HG03135 (cell line): ENCODE measurements around the gene PACRGL.

Experiments
- ATAC-seq: cut with Tn5 transposase; IDR thresholded peaks from one replicate; pipeline ENCODE4 v1.9.1; 2021; ENCODE audit warnings: mild to moderate bottlenecking, moderate library complexity; ENCODE audit not compliant: unreplicated experiment

PACRGL gene

DNA sequence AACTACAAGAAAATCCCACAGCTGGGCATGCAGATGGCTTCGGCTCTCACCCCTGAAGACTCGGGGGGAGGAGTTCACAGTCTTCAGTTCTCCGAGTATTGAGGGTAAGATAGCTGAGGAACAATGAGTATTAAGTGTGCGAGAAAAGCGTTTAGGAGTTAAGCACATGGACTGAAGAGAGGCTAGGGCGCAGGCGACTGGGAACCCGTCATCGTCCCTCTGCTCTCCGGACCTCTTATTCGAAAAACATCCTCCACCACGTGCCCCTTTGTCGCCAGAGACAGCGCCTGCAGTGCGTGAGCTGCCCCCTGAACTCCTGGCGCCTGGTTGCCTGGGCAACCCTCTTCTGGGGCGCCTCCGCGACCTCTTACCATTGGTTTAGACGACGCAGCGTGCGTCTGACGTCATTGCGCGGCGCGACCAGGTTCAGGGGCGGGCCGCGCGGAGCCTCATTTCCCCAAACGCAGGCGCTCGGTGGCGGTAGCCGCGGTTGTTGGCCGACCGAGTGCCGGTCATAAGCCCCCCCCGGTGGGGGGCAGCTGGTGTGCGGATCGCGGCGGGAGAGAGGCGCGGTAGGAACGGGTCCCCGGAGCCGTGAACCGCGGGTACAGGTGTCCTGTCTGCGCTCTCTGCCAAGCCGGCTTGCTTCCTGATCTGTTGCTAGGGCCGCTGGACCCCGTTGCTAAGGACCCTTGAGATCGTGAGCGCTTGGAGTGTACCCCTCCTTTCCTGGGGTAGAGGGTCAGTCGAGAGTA lies at the start of gene PACRGL:
Gene PACRGL (plus strand): TSS at position 452 of the 755 bp plus-strand sequence. CDS start 4,024 bp downstream, outside the sequence.
- ATAC-seq: peak; percentile 100

DNA sequence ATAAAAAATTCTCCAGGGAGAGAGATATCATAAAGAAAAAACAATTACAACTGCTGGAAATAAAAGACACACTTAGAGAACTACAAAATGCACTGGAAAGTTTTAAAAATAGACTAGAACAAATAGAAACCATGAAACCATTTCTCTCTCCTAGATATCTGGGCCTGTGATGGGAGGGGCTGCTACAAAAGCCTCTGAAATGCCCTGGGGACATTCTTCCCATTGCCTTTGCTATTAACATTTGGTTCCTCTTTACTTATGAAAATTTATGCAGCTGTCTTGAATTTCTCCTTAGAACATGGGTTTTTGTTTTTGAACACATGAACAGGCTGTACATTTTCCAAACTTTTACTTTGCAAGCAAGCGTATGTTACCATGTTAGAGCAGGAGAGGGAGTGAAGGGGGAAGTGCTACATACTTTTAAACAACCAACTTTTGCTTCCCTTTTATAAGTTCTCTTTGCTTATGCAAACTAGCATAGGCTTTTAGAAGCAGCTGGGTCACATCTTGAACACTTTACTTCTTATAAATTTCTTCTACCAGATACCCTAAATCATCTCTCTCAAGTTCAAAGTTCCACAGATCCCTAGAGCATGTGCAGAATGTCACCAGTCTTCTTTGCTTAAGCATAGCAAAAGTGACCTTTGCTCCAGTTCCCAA lies 47.9 kb upstream of the PACRGL start:
- no peak for ATAC-seq

DNA sequence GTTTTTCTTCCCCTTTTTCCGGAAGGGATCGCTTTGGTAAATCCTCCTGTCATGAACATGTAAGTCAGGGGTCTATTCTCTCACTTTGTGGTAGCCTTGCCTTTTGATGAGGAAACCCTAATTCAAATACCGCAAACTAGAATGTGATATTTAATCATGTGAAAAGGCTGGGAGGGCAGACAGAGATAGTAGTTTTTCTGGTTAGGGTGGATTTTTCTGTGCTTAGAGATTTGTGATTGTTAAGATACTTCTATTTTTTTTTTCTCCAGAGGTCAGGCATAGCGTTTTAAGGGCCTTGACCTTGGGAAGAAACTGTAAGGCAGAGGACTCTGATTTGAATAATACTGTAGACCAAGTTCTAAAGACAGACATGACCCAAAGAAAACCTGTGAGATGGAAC lies 41.8 kb upstream of the PACRGL start:
- no peak for ATAC-seq

DNA sequence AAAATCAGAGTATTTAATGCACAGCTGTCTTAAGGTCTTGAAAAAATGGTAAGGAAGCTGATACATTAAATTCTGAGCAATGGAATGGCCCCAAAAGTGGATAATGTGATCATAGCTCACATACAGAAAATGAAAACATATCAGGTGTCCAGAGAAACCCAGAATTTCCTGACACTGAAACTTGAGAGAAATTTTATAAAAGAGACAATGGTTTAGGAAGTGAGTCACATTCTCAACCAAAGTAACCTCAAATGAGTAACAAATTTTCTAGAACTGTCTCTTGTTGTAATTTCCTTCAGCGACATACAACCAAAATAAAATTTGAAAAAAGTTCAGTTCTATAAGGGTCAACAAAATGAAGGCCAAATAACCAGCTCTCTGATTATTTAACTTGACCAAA lies 37.4 kb upstream of the PACRGL start:
- no peak for ATAC-seq

DNA sequence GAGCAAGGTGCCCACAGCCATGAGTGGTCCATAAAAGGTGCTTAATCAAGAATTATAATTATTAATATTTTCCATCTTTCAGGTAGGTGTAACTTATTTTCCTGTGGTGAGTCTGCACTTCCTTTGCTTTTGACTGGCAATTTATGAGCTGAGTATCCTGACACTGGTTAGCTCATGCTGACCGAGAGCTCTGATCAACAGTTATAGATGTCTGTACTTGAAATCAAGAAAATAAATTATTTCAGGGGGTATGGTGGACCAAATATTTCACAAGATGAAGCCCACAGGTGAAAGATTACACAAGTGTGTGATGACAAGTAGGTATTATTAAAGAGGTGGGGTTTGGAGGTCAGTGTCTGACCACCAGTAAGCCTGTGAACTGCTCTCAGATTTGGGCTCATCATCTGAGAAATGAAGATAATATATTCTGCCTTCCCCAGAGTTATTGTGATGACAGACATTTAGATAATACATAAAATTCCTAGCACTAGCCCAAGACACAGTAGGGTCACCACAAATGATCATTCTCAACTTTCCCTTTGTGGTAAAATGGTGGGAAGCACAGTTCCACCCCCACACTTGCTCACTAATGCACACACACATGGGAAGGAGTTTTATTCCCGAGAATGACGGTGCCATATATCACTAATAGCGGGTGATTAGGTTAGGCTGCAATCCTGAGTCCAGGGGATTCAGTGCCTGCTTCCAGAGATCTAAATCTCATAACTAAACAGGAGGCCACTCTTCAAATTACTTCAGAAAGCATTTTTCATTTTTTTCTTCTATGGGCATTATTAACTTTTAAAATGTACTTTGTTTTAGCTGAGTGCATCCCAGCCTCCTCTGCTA lies 34.0 kb upstream of the PACRGL start:
- no peak for ATAC-seq

DNA sequence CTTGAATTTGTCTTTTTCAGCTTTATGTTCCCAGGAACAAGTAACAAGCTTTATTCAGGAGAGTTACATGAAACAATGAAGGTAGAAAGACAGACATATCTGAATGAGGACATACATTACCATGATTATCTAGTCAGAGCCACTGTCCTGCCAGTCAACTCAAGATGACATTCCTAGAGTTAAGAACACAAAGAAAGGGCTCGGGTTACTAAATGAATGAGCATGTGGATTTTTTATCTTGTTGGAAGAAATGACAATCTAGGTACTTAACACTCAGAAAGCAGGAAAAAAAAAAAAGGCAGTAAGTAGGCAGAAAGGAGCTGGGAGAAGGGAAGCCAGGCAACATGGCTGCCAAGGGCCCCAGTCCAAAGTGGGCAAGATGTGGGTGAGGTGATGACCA lies 28.0 kb upstream of the PACRGL start:
- no peak for ATAC-seq

DNA sequence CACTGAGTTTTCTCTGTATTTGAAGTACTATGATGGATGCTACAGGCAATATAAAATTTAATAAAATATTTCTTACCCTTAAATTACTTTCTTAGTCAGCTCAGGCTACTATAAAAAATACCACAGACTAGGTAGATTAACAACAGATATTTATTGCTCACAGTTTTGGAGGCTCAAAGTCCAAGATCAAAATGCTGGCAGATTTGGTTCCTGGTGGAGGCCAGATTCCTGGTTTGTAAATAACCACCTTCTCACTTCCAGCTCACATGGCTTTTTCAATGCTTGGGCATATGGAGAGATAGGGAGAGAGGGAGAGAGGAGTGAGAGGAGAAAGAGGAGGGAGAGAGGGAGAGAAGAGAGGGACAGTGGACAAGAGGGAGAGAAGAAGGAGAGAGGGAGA lies 24.5 kb upstream of the PACRGL start:
- no peak for ATAC-seq

DNA sequence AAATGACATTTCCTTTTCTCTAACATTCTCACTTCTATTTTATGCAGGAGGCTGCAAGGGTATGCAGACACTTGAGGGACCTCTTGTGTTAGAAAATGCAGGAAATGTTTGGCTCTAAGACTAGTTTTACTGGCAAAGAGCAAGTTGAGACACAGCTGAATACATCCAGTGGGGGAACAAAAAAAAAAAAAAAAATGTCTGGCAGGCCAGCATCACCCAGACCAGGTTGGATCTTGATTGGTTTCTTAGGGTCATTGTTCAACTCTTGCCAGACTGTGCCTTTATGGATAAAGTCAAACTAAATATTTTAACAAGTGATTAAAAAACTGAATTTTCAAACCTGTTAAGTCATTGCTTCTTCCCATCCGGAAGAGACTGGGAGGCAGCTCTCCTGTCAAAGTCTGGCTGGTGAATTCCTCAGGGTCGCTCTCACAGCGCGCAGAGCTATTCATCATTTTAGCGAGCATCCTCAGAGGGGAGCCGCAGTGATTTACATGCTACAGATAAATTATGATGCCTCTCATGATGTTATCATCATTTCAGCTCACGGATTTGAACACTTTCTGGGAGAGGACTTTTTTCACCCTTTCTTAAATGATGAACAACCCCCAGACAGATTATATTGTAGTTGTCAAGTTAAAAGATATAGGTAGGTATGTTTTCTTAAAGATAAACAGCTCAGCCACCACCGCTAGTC lies 23.6 kb upstream of the PACRGL start:
- no peak for ATAC-seq

DNA sequence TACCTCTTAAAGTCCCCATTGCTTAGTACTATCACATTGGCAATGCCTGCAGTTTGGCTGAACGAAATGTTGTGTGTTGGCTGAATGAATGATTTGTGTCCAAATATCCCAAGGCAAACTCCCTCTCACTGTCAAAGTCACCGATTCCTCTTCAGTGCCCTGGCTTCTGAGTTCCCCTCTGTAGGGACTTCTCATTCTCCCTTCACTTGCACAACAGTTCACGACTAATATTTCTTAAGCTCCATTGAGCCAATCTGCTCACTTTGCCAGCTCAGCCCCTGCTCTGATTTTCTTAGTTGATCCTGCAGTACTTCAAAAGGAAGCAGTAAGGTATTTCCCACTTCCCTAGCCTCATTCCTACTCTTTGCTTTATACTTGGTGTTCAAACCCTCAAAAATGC lies 21.9 kb upstream of the PACRGL start:
- no peak for ATAC-seq

DNA sequence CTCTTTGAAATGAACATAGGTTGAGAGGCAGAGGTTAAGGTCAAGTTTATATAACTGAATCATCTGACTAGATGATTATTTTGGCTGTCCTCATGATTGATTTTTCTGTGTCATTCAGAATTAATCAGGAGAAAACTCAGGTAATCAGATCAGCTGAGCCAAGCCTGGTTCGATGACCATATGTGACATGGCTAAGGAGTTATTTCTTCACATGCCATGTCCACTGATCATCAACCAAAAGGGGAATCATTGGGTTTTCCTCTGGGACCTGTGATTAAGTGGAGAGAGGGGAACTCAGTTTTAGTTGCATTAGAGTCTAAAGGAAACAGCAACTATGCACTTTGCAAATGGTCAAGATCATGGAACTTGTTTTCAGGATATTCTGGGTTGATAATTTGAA lies 20.3 kb upstream of the PACRGL start:
- no peak for ATAC-seq

DNA sequence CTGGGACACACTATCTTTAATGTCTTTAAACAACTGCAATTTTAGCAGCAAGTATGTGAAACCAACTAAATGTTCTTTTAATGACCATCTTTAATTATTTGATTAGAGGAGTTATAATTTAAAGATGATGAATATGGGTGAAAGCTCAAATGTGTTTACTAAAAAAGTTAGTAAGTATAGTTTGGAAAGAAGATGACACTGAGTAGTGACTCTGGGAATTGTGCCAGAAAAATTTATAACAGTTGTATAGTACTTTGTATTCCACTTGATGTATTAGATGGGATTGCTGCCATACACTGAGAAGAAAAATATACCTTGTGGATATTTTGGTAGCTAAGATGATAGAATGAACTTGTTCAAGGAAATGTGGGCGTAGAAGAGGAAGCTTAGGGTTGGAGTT lies 19.5 kb upstream of the PACRGL start:
- no peak for ATAC-seq

DNA sequence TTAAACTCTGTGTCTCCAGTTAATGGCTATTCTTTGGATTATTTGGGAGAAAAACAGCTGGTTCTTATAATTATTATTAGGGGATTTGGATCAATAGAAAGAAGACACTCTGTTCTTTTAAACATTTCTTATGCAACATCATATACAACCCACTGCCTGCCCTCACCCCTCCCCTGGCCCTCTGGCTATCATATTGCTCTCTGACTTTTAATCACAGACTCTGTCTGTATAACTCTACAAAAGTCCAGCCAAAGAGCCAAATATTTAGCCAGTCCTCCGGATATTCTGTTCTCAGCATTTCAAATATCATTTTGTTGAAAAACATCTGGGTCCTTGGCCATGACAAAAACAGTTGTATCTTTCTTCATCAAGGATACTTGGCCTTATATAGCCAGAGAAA lies 19.0 kb upstream of the PACRGL start:
- ATAC-seq: no peak

DNA sequence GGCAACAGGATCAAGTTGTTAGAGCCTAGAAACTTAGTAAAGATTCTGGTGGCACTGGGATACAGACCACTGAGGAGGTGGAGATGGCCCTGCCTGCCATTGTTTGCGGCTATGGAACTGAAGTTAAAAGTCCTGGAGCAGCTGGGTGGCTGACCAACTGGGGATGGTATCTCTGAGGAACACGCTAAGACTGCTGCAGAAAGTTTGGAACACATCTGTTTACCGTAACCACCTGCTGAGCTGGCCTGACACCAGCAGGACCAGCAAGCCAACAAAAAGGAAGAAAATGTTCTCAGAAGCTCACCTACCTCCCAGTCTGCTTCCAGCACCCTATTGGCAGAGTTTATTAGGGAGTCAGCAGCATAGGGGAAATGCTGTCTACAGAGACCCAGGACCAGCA lies 17.4 kb upstream of the PACRGL start:
- no peak for ATAC-seq

DNA sequence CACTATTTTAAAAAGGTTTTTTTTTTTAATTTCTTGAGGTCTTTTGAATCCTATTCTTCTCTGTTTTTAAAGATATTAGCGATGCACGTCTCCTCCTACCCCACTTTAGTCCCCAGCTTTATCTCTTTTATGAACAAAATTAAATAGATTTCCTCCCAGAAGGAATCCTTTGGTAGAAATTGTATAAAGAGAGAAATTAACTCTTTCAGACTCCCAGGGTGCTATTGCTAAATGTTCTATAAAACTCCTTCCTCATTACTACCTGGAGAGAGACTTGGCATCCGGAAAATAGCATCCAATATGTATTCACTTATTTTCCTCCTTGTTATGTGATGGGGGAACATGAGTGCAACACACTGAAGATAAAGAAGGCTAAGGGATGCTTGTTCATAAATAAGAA lies 16.5 kb upstream of the PACRGL start:
- ATAC-seq: no peak

DNA sequence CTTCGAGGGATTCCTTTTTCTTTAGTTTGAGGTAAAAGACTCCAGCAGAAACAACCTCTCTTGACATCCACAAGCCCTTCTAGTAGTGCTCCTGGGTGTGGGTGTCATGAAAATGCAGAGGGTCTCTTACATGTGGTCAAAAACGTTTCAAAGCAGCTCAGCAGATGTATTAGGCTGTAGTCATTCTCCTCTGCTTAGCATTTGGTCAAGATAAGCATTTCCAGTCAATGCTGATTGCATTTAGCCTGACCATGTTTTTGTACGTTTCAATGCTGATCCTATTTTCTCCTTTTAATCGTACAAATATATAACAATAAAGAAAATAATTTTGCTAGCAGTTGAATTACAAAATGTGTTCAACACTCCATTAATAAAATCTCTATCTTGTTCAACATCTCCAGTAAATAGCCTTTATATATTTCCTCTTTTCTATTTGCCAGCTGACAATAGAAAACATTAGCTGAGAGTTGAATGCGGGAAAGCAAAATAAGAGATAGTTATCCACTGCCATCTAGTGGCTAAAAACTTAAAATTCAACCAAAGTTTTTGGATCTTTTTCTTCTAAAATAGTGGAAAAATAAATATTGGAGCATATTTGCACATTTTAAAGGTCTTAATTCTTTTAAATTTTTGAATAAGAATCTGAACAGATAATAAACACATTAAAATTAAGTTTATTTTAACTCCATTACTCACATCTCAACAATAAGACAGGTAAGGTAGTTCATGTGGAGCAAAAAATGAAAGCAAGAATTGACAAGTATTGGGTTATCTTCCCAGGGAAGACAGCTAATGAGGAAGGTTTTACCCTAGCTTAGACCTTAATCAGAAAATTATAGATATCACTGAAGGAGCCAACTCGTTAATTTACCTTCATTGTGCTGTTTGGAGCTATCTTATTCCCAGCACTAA lies 15.2 kb upstream of the PACRGL start:
- no peak for ATAC-seq

DNA sequence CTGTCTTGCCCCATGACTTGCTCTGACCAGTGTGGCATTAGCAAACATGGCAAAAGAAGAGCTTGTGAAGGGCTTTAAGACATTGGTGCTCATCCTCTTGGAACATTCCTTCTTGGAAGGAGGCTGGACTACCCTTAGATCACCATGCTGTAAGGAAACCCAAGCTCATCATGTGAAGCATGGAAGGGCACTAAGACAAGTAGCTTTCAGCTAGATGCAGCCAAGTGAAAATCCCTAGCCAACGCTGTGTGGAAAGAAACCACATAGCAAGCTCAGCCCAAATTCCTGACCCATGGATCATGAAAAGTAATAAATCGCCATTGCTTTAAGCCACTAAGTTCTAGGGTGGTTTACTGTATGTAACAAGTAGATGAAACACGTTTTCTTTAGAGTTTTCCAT lies 12.4 kb upstream of the PACRGL start:
- no peak for ATAC-seq

DNA sequence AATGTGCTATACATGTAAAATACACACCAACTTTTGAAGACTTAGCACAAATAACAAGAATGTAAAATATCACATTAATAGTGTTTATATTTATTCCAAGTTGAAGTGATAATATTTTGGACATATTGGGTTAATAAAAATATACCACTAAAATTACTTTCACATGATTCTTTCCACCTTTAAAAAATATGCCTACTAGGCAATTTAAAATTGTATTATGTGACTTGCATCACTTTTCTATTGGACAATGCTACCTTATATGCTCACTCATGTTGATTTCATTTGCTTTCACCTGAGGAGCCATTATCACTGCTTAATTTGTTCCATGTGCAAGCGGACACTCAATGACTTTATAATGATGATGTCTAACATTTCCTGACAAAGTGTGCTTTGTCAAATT lies 3.4 kb upstream of the PACRGL start:
- no peak for ATAC-seq

DNA sequence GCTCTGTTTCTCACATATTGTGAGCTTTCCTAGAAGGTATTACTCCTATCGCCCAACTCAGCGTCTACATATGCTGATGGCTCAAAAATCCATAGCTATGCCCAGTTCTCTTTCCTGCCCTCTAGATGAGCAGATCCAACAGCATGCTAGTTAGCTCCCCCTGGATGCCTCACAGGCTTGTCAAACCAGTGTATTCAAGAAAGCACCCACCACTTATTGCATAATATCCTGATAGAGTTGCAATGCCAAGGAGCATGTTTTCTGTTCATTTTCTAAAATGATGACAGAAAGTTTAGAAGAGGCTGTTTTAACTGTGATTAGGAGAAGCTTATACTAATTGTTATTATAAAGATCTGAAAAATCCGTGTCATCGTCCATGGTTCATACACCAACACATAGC lies 1.9 kb upstream of the PACRGL start:
- no peak for ATAC-seq

DNA sequence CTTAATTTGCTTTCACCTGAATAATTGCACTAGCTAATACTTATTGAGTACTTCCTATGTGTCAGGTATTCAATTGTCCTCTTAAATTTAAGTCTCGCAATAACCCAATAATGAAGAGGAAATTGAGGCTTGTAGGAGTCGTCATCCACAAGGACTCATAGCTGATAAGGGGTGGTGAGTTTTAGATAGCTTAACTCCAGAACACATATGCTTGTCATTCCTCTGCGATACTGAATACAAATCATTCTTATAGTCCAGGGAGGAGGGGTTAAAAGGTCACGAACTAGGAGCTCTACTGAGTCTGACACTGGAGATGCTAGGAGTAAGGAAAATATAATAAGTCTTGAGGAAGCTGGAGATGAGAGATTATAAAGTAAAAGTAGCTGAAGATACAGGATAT lies 1.4 kb upstream of the PACRGL start:
- no peak for ATAC-seq

DNA sequence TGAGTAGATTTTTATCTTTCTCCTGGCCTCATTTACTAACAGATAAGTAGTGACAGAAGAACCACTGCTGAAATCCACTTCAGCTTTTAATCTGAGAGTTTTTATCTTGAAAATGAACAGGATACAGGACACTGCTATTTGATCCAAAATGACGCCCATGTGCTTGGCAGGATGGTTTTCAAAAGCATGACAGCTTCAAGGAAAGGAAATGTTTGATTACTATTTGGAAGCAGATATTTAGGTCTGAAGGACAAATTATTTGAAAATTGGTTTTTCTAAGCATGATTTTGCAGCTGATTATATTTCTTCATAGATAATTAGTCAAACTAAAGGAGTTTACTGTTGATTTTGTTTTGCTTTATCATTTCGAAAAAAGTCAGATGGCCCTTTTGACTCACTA lies 11.1 kb downstream of the PACRGL start:
- no peak for ATAC-seq
